DLD1 (cell line): ENCODE measurements around the gene CPLANE1.
"Not testable (repeated sequence)": the region's sequence is repeated elsewhere in the genome, so short reads cannot be mapped to it uniquely, and the experiment has no call there.

Experiments used
- in situ Hi-C: cut with HindIII; loops from 2 replicates; pipeline ENCODE4 v1.10.0; 2017; ENCODE audit warnings: low sequenced_read_pairs

Gene CPLANE1

GRCh38 chr5:37121465-37121864, 127.7 kb downstream of the CPLANE1 start:
- in situ Hi-C loops, result no loop called here

- in situ Hi-C loops, result no loop called here
These were observed 128.1 kb downstream of the CPLANE1 start for GRCh38 chr5:37121027-37121426.

- in situ Hi-C loops, result no loop called here
These were observed 128.9 kb downstream of the CPLANE1 start for GRCh38 chr5:37120270-37120669.

GRCh38 chr5:37116359-37116758, 132.8 kb downstream of the CPLANE1 start:
- in situ Hi-C loops, result no loop called here

GRCh38 chr5:37112383-37112991, 136.7 kb downstream of the CPLANE1 start:
- in situ Hi-C loops, result no loop called here

- in situ Hi-C loops, result no loop called here
These were observed 137.5 kb downstream of the CPLANE1 start for GRCh38 chr5:37111426-37112382.

GRCh38 chr5:37110135-37110534, 139.0 kb downstream of the CPLANE1 start:
- in situ Hi-C loops, result no loop called here

- in situ Hi-C loops, result no loop called here
These were observed 139.8 kb downstream of the CPLANE1 start for GRCh38 chr5:37109338-37109737.

GRCh38 chr5:37103302-37103701, 145.9 kb downstream of the CPLANE1 start:
- in situ Hi-C loops, result no loop called here

- in situ Hi-C loops, result not testable (repeated sequence)
These were observed 149.9 kb downstream of the CPLANE1 start for GRCh38 chr5:37099267-37099666.

GRCh38 chr5:37093795-37094194, 155.4 kb downstream of the CPLANE1 start:
- in situ Hi-C loops, result not testable (repeated sequence)

- in situ Hi-C loops, result no loop called here
These were observed 158.4 kb downstream of the CPLANE1 start for GRCh38 chr5:37090781-37091180.

- in situ Hi-C loops, result no loop called here
These were observed 159.0 kb downstream of the CPLANE1 start for GRCh38 chr5:37090123-37090726.

- in situ Hi-C loops, result no loop called here
These were observed 161.2 kb downstream of the CPLANE1 start for GRCh38 chr5:37088009-37088408.

GRCh38 chr5:37086466-37087173, 162.6 kb downstream of the CPLANE1 start:
- in situ Hi-C loops, result no loop called here

- in situ Hi-C loops, result not testable (repeated sequence)
These were observed 163.2 kb downstream of the CPLANE1 start for GRCh38 chr5:37086026-37086425.

- in situ Hi-C loops, result not testable (repeated sequence)
These were observed 166.2 kb downstream of the CPLANE1 start for GRCh38 chr5:37082977-37083376.

- in situ Hi-C loops, result no loop called here
These were observed 168.5 kb downstream of the CPLANE1 start for GRCh38 chr5:37080697-37081096.

GRCh38 chr5:37077146-37077545, 172.0 kb downstream of the CPLANE1 start:
- in situ Hi-C loops, result no loop called here

- in situ Hi-C loops, result no loop called here
These were observed 173.7 kb downstream of the CPLANE1 start for GRCh38 chr5:37075399-37075950.
